OCI-LY7 (cell line): ENCODE data around the gene SMURF1. TPM values are rescaled to one million over a fixed set of nuclear protein-coding genes. Genes with fewer than 3 reads are reported as not detected.

Source experiments
- BruUV-seq: library from RNA; stranded (reverse); fragments of 400-500 nt; replicated peaks from 2 replicates; lab custom pipeline; 2021; lab: Mats Ljungman, UMichigan
- CTCF ChIA-PET: fragments of 300-600 bp; sonication (Branson Sonifier 250); formaldehyde crosslinking; loops from one replicate; lab custom pipeline; 2022; ENCODE audit warnings: antibody characterized with exemption; ENCODE audit not compliant: unreplicated experiment; lab: Charles Lee
- POLR2A ChIA-PET: fragments of 300-600 bp; sonication (Branson Sonifier 250); formaldehyde crosslinking; loops from one replicate; lab custom pipeline; 2022; ENCODE audit warnings: antibody characterized with exemption; lab: Charles Lee
- DNase-seq: peaks from one replicate; pipeline ENCODE4 v3.0.0-alpha.2; 2015; ENCODE audit warnings: low spot score
- H2AFZ ChIP-seq: fragments of 200-600 bp; sonication (generic), shearing (Covaris generic); 2 replicates; pipeline ENCODE4 v1.6.1; 2014; ENCODE audit warnings: mild to moderate bottlenecking, antibody characterized with exemption, low read length, moderate library complexity
- H3K27ac ChIP-seq: fragments of 200-600 bp; sonication (generic); 2 replicates; pipeline ENCODE4 v1.5.1; 2014; ENCODE audit warnings: mixed run types, low read depth, mild to moderate bottlenecking, moderate library complexity, low read length, inconsistent platforms; ENCODE audit not compliant: poor library complexity, severe bottlenecking
- H3K36me3 ChIP-seq: fragments of 200-600 bp; sonication (generic); 2 replicates; pipeline ENCODE4 v1.6.1; 2014; ENCODE audit warnings: mild to moderate bottlenecking, antibody characterized with exemption, low read length, moderate library complexity, mixed read lengths; ENCODE audit not compliant: insufficient read depth
- H3K4me1 ChIP-seq: fragments of 200-600 bp; sonication (generic); 2 replicates; pipeline ENCODE4 v1.5.1; 2014; ENCODE audit warnings: mild to moderate bottlenecking, low read length; ENCODE audit not compliant: insufficient read depth, poor library complexity, severe bottlenecking
- H3K4me2 ChIP-seq: fragments of 200-600 bp; sonication (generic); 2 replicates; pipeline ENCODE4 v1.6.1; 2014; ENCODE audit warnings: mild to moderate bottlenecking, low read length
- H3K4me3 ChIP-seq: fragments of 200-600 bp; sonication (generic); 2 replicates; pipeline ENCODE4 v1.5.1; 2014; ENCODE audit warnings: mild to moderate bottlenecking, low read depth, low read length; ENCODE audit not compliant: poor library complexity, severe bottlenecking
- H3K79me2 ChIP-seq: fragments of 200-600 bp; sonication (generic); 2 replicates; pipeline ENCODE4 v1.6.1; 2016; ENCODE audit warnings: low read depth, mild to moderate bottlenecking, low read length, moderate library complexity, mixed read lengths; ENCODE audit not compliant: insufficient read depth
- H3K9me2 ChIP-seq: fragments of 200-600 bp; sonication (generic); 2 replicates; pipeline ENCODE4 v1.6.1; 2016; ENCODE audit warnings: mild to moderate bottlenecking, low read length, mixed read lengths; ENCODE audit not compliant: insufficient read depth
- H3K9me3 ChIP-seq: fragments of 200-600 bp; sonication (generic); 2 replicates; pipeline ENCODE4 v1.6.1; 2014; ENCODE audit warnings: mild to moderate bottlenecking, mixed run types, low read length, mixed read lengths
- H4K20me1 ChIP-seq: fragments of 200-600 bp; sonication (generic); 2 replicates; pipeline ENCODE4 v1.6.1; 2014; ENCODE audit warnings: mild to moderate bottlenecking, antibody characterized with exemption, low read length, moderate library complexity, mixed read lengths; ENCODE audit not compliant: insufficient read depth
- EZH2phosphoT487 ChIP-seq: fragments of 200-600 bp; sonication (generic); IDR thresholded peaks from 2 replicates; pipeline ENCODE4 v1.6.1; 2018; ENCODE audit warnings: low read depth, borderline replicate concordance, mild to moderate bottlenecking, mixed run types, antibody characterized with exemption, low read length, moderate library complexity, mixed read lengths
- intact Hi-C: fragments of 100-400 bp; cut with micrococcal nuclease; formaldehyde crosslinking; loops from one replicate; pipeline ENCODE4 v1.10.0; 2022; ENCODE audit not compliant: unreplicated experiment
- total RNA-seq, 2 experiments: library from RNA; depleted of rRNA in 1 of 2; stranded (reverse); fragments of >200 nt in 1 of 2; shearing (Covaris generic) in 1 of 2; gene quantifications; 2 replicates each; pipeline ENCODE4 v1.2.3, GENCODE V29; 2014 to 2022
- TF ChIP-seq, protein P1 (sequence below): fragments of 200-600 bp; sonication (generic); conservative IDR thresholded peaks from 2 replicates; pipeline ENCODE4 v1.5.1; 2014; ENCODE audit warnings: mild to moderate bottlenecking, antibody characterized with exemption, low read length, moderate library complexity, mixed read lengths

Gene SMURF1
- total RNA-seq, 2 experiments from 2014 or later, result 11.5 to 17.8 TPM

DNA sequence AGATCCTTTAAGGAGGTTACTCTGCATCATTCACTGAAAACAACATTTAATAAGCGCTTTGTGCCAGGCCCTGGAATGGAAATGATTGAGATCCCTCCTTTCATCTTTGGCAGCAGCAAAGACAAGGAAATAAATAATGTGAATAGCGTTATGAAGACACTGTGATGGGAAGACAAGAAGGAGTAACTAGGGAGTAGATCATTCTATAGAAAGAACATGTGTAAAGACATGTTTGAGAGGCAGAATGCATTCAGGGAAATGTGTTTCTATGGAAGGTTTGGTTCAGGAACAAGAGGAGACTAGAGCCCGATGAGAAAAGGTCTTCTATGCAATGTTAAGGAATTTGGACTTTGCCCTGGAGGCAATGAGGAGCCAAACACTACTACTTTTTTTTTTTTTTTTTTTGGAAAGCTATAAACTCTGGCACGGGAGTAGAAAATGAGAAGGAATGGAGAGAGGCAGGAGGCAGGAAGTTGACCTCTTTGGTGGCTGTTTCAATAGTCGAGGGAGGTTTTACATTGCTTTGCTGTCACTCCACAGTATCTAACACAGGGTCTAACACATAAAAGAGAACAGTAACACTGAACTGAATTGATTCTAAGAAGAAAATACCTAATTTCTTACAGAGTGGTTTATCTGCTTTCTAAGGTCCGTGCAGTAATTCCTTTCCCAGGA, 44.9 kb downstream of the SMURF1 start:
- H3K79me2 ChIP-seq, result peaks cover 63% of the 10 kb centered on the region
- no peaks in the 10 kb centered on the region for H3K4me1 ChIP-seq
- H3K4me2 ChIP-seq, result no peak overlapping the region
- CTCF ChIA-PET, result no interaction called here
- H4K20me1 ChIP-seq, result no peaks in the 10 kb centered on the region; the same call in none of the 2 replicates
- TF ChIP-seq EZH2phosphoT487, result no peak
- intact Hi-C loops, result no loop called here
- BruUV-seq, result no TSS peak
- H3K9me2 ChIP-seq, result no peaks in the 10 kb centered on the region
- DNase-seq, result no peak
- no peak overlapping the region for H3K4me3 ChIP-seq
- no peak overlapping the region for H3K27ac ChIP-seq
- peaks cover 17% of the 10 kb centered on the region; the same call in 1 of the 2 replicates for H3K36me3 ChIP-seq
- no peak overlapping the region for H2AFZ ChIP-seq
- peaks cover 21% of the 10 kb centered on the region; the same call in 1 of the 2 replicates for H3K9me3 ChIP-seq
- POLR2A ChIA-PET, result interaction anchor here (1.3 kb wide), 1 partner anchor 20 kb away, joined by 4 read pairs; no protein-coding TSS in a partner anchor

DNA sequence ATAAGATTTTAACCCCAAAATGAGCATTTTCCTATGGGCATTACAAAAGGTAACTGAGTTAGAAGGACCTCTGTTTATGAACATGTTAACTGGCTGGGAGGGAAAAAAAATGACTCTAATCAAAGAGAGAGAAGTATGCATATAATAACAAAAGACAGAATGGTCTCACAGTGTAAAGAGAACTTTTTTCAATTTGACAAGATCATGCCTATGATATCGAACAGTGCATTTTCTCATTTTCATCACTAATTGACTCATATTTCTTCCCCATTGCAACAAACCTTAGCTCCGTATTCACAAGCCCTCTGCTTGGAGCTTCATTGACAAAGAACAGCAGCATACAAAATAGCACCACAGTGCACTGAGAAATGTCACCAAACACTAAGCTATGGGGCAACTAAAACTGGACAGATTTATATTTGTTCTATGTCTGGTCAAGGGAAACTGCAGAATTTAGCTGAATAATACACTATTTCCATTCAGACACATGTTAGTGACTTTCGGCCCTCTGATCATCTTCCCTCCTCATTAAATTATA, 45.6 kb downstream of the SMURF1 start:
- H3K9me2 ChIP-seq, result no peaks in the 10 kb centered on the region
- no peak for DNase-seq
- peaks cover 21% of the 10 kb centered on the region; the same call in 1 of the 2 replicates for H3K9me3 ChIP-seq
- POLR2A ChIA-PET, result interaction anchor here (0.6 to 1.3 kb wide), 2 partner anchors 20 to 298 kb away, joined by 4 to 5 read pairs; no protein-coding TSS in a partner anchor
- no peaks in the 10 kb centered on the region; the same call in none of the 2 replicates for H4K20me1 ChIP-seq
- no peak overlapping the region for H3K4me2 ChIP-seq
- H3K27ac ChIP-seq, result no peak overlapping the region
- H2AFZ ChIP-seq, result no peak overlapping the region
- intact Hi-C loops, result no loop called here
- BruUV-seq, result no TSS peak
- H3K4me3 ChIP-seq, result no peak overlapping the region
- CTCF ChIA-PET, result no interaction called here
- peaks cover 65% of the 10 kb centered on the region for H3K79me2 ChIP-seq
- no peaks in the 10 kb centered on the region for H3K4me1 ChIP-seq
- TF ChIP-seq, protein P1, sequence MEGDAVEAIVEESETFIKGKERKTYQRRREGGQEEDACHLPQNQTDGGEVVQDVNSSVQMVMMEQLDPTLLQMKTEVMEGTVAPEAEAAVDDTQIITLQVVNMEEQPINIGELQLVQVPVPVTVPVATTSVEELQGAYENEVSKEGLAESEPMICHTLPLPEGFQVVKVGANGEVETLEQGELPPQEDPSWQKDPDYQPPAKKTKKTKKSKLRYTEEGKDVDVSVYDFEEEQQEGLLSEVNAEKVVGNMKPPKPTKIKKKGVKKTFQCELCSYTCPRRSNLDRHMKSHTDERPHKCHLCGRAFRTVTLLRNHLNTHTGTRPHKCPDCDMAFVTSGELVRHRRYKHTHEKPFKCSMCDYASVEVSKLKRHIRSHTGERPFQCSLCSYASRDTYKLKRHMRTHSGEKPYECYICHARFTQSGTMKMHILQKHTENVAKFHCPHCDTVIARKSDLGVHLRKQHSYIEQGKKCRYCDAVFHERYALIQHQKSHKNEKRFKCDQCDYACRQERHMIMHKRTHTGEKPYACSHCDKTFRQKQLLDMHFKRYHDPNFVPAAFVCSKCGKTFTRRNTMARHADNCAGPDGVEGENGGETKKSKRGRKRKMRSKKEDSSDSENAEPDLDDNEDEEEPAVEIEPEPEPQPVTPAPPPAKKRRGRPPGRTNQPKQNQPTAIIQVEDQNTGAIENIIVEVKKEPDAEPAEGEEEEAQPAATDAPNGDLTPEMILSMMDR, result no peak
- no peak for TF ChIP-seq EZH2phosphoT487
- peaks cover 15% of the 10 kb centered on the region; the same call in 1 of the 2 replicates for H3K36me3 ChIP-seq

DNA sequence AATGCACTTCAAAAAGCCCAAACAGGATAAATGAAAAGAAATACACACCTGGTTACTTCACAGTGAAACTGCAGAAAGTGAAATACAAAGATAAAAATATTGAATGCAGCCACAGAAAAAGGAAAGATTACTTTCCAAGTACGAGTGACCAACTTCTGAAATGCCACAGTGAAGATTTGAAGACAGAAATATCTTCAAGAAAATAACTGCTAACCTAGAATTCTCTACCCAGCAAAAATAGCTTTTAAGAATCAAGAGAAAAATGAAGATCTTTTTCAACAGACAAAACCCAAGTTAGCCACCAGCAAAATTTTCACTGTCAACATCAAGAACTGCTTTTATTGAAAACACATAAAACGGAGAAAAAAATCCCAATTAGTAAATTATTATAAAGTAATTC, 46.2 kb downstream of the SMURF1 start:
- Histone ChIP-seq H3K79me2 (peaks cover 63% of the 10 kb centered on the region), H3K4me3 (no peak overlapping the region), H3K4me2 (no peak overlapping the region), H4K20me1 (peaks cover 3% of the 10 kb centered on the region), H3K9me2 (no peaks in the 10 kb centered on the region), H2AFZ (no peak overlapping the region), H3K27ac (no peak overlapping the region), H3K36me3 (peaks cover 14% of the 10 kb centered on the region; the same call in 1 of the 2 replicates), H3K9me3 (peaks cover 21% of the 10 kb centered on the region; the same call in 1 of the 2 replicates), H3K4me1 (no peaks in the 10 kb centered on the region)
- ChIA-PET CTCF (no interaction called here), POLR2A (interaction anchor here (0.5 to 1.3 kb wide), 3 partner anchors 21 to 298 kb away, joined by 4 to 5 read pairs (median 4); no protein-coding TSS in a partner anchor)
- BruUV-seq, result no TSS peak
- TF ChIP-seq, protein P1, result no peak
- DNase-seq, result no peak
- intact Hi-C loops, result no loop called here
